HG03159 (cell line): ENCODE results near the gene COX8A.

Source experiments
- ATAC-seq: cut with Tn5 transposase; IDR thresholded peaks from one replicate; pipeline ENCODE4 v1.9.1; 2021; ENCODE audit warnings: mild to moderate bottlenecking, moderate library complexity; ENCODE audit not compliant: unreplicated experiment

Gene COX8A

GRCh38 chr11:64019106-64020037 lies 45.0 kb downstream of the COX8A start:
- ATAC-seq, result no peak

DNA sequence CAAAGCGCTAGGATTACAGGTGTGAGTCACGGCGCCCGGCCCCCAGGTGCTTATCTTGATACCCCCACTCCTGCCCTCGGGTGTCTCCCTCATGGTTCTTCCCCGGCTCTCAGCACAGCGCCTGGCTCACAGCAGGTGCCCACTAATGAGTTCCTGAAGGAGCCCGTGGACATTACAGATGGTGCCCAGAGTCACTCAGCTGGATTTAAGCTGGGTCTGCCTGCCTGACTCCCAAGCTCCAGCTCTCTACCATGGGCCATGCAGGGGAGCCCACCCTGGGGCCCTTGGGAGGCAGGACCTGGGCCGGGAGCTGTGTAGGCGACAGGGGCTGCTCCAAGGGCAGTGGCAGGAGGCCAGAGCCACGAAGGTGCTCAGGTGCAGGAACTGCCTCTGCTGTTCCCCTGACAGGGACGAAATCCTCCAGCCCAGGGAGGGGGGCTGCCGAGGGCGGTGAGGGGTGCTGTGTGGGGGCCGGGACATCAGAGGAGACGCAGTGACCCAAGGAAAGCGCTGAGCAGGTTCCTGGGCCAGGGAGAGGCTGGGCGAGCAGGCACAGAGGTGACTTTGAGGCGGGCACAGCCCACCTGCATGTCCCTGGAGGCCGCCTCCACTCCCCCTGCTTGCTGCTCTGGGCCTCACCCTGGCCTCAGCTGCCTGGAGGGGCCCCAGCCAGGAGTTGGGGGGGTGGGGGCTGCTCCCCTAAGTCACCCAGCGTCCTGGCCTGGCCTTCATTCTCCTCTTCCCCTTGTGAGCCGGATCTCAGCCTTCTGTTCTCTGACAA lies 46.7 kb downstream of the COX8A start:
- ATAC-seq, result no peak

GRCh38 chr11:64021757-64022093 lies 47.3 kb downstream of the COX8A start:
- no peak for ATAC-seq

DNA sequence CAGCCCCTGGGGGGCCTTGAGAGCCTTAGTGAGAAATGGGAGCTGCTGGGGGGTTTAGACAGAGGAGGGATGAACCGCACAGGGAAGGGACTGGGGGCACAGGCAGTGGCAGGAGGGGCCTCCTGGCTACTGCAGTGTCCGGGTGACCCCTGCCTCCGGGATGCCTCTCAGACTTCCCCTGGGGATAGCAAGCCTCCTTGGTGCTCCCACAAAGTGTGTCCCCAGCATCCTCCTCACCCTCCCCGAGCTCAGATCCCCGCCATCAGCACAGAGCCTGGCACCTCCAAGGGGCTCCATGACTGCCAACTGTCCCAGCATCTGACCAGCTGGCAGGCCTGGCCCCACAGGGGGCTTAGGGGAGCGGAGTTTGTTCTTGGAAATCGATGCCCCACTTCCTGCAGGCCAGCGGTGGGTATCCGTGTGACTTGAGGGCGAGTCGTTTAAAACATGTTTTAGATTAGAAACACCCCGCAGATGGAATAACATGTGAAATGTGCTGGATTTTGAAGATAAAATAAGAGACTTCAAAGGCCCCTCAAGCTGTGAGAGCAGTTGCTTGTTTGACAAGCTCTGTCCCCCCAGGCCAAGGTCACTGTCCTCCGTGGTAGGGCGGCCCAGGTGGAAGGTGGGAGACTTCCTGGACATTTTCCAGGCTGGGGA lies 47.8 kb downstream of the COX8A start:
- no peak for ATAC-seq

- ATAC-seq, result no peak
Measured at GRCh38 chr11:64023712-64024710, 49.6 kb downstream of the COX8A start.

DNA sequence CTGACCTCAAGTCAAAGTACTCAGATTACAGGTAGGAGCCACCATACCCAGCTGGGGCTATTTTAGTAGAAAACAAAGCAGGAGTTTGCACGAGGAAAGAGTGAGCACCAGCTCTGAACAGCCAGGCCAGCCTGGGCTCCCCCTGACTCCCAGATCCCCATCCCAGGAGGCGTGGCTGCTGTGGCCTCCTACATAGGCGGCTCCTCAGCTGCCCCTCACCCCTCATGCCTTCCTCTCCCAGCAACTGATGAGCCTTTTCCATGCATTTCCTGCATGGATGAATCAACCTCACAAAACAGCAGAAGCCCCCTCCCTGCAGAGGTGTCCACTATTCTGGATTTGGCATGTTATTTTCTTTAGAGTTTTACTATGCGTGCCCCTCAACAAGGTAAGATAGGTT lies 50.8 kb downstream of the COX8A start:
- ATAC-seq, result no peak
